Effector memory CD8-positive, alpha-beta T cell (primary cell): ENCODE data around the gene PSMD6.

Experiments
- ATAC-seq: fragments of 150-1000 bp; cut with Tn5 transposase; replicated peaks from 2 replicates; pipeline ENCODE4 v1.10.0; 2021; ENCODE audit warnings: mild to moderate bottlenecking, moderate library complexity
- DNase-seq, 3 experiments: peaks; one replicate each; pipeline ENCODE4 v3.0.0; 2021
- H3K27ac Mint-ChIP-seq, 2 donors: one replicate each; pipeline ENCODE4 v1.8.0; 2022; ENCODE audit warnings: mild to moderate bottlenecking in 2 of 2, mixed read lengths in 2 of 2, moderate library complexity in 2 of 2
- H3K27me3 Mint-ChIP-seq, 2 donors: one replicate each; pipeline ENCODE4 v1.8.0; 2022; ENCODE audit warnings: mixed read lengths in 2 of 2
- H3K36me3 Mint-ChIP-seq: one replicate; pipeline ENCODE4 v1.8.0; 2022; ENCODE audit warnings: mild to moderate bottlenecking, moderate library complexity, mixed read lengths; ENCODE audit not compliant: insufficient read depth
- H3K4me1 Mint-ChIP-seq, 2 donors: one replicate each; pipeline ENCODE4 v1.8.0; 2022; ENCODE audit warnings: low read depth in 2 of 2, mixed read lengths in 2 of 2
- H3K4me3 Mint-ChIP-seq, 2 donors: one replicate each; pipeline ENCODE4 v1.8.0; 2022; ENCODE audit warnings: mild to moderate bottlenecking in 2 of 2, mixed read lengths in 2 of 2, moderate library complexity in 2 of 2
- H3K9me3 Mint-ChIP-seq, 2 donors: one replicate each; pipeline ENCODE4 v1.8.0; 2022; ENCODE audit warnings: mixed read lengths in 2 of 2

PSMD6 gene

GRCh38 chr3:64016941-64017620 lies 6.2 kb downstream of the PSMD6 start:
- H3K27ac Mint-ChIP-seq, result peak overlapping the region in 1 of 2 donors; percentile 13
- no peaks in the 10 kb centered on the region for H3K9me3 Mint-ChIP-seq
- peaks cover 92% of the 10 kb centered on the region for H3K36me3 Mint-ChIP-seq
- H3K4me3 Mint-ChIP-seq, result no peak overlapping the region
- DNase-seq, result no peak
- H3K4me1 Mint-ChIP-seq, result peaks cover 24 to 52% of the 10 kb centered on the region in 2 donors
- no peak for ATAC-seq
- no peaks in the 10 kb centered on the region for H3K27me3 Mint-ChIP-seq

- no peak overlapping the region for H3K4me3 Mint-ChIP-seq
- H3K27ac Mint-ChIP-seq, result peak overlapping the region in 1 of 2 donors; percentile 38
- DNase-seq (no peak), ATAC-seq (no peak)
- H3K9me3 Mint-ChIP-seq, result no peaks in the 10 kb centered on the region
- H3K36me3 Mint-ChIP-seq, result peaks cover 87% of the 10 kb centered on the region
- H3K27me3 Mint-ChIP-seq, result no peaks in the 10 kb centered on the region
- H3K4me1 Mint-ChIP-seq, result peaks cover 14 to 36% of the 10 kb centered on the region in 2 donors
These were observed 11.6 kb downstream of the PSMD6 start for GRCh38 chr3:64011685-64012084.

- peaks cover 14 to 34% of the 10 kb centered on the region in 2 donors for H3K4me1 Mint-ChIP-seq
- no peak for DNase-seq
- ATAC-seq, result no peak
- no peaks in the 10 kb centered on the region for H3K27me3 Mint-ChIP-seq
- H3K4me3 Mint-ChIP-seq, result no peak overlapping the region
- peaks cover 74% of the 10 kb centered on the region for H3K36me3 Mint-ChIP-seq
- H3K27ac Mint-ChIP-seq, result peak overlapping the region in 1 of 2 donors; percentile 42
- H3K9me3 Mint-ChIP-seq, result no peaks in the 10 kb centered on the region
These were observed 13.1 kb downstream of the PSMD6 start for GRCh38 chr3:64010199-64010598.

- peaks cover 67% of the 10 kb centered on the region for H3K36me3 Mint-ChIP-seq
- peaks cover 10 to 29% of the 10 kb centered on the region in 2 donors for H3K4me1 Mint-ChIP-seq
- H3K4me3 Mint-ChIP-seq, result no peak overlapping the region
- no peaks in the 10 kb centered on the region for H3K27me3 Mint-ChIP-seq
- peak overlapping the region in 1 of 2 donors; percentile 42 for H3K27ac Mint-ChIP-seq
- no peak for ATAC-seq
- no peaks in the 10 kb centered on the region for H3K9me3 Mint-ChIP-seq
- no peak for DNase-seq
These were observed 13.8 kb downstream of the PSMD6 start for GRCh38 chr3:64009528-64009927.

GRCh38 chr3:64008487-64009351 lies 14.6 kb downstream of the PSMD6 start:
- Mint-ChIP-seq H3K4me1 (peaks cover 6 to 21% of the 10 kb centered on the region in 2 donors), H3K4me3 (no peak overlapping the region), H3K27ac (peak overlapping the region in 1 of 2 donors; percentile 42), H3K36me3 (peaks cover 59% of the 10 kb centered on the region), H3K9me3 (no peaks in the 10 kb centered on the region), H3K27me3 (no peaks in the 10 kb centered on the region)
- ATAC-seq (no peak), DNase-seq (no peak)

GRCh38 chr3:64008017-64008416 lies 15.3 kb downstream of the PSMD6 start:
- no peak for DNase-seq
- Mint-ChIP-seq H3K4me3 (no peak overlapping the region), H3K4me1 (peaks cover 6 to 17% of the 10 kb centered on the region in 2 donors), H3K27ac (peak overlapping the region in 1 of 2 donors; percentile 7), H3K27me3 (no peaks in the 10 kb centered on the region), H3K36me3 (peaks cover 52% of the 10 kb centered on the region), H3K9me3 (no peaks in the 10 kb centered on the region)
- no peak for ATAC-seq

GRCh38 chr3:64003589-64003988 lies 19.7 kb downstream of the PSMD6 start:
- H3K9me3 Mint-ChIP-seq, result no peaks in the 10 kb centered on the region
- no peak for ATAC-seq
- H3K27ac Mint-ChIP-seq, result no peak overlapping the region
- H3K27me3 Mint-ChIP-seq, result no peaks in the 10 kb centered on the region
- peaks cover 0 to 12% of the 10 kb centered on the region in 2 donors for H3K4me1 Mint-ChIP-seq
- H3K4me3 Mint-ChIP-seq, result no peak overlapping the region
- H3K36me3 Mint-ChIP-seq, result peaks cover 44% of the 10 kb centered on the region
- no peak for DNase-seq

GRCh38 chr3:64002233-64002632 lies 21.1 kb downstream of the PSMD6 start:
- Mint-ChIP-seq H3K4me1 (peaks cover 0 to 17% of the 10 kb centered on the region in 2 donors), H3K27me3 (no peaks in the 10 kb centered on the region), H3K9me3 (no peaks in the 10 kb centered on the region), H3K27ac (no peak overlapping the region), H3K4me3 (no peak overlapping the region), H3K36me3 (peaks cover 42% of the 10 kb centered on the region)
- ATAC-seq, result no peak
- DNase-seq, result no peak

- ATAC-seq (no peak), DNase-seq (no peak)
- no peaks in the 10 kb centered on the region for H3K27me3 Mint-ChIP-seq
- H3K27ac Mint-ChIP-seq, result peak overlapping the region in 1 of 2 donors; percentile 56
- H3K9me3 Mint-ChIP-seq, result no peaks in the 10 kb centered on the region
- no peak overlapping the region for H3K4me3 Mint-ChIP-seq
- H3K36me3 Mint-ChIP-seq, result peaks cover 59% of the 10 kb centered on the region
- H3K4me1 Mint-ChIP-seq, result peaks cover 2 to 18% of the 10 kb centered on the region in 2 donors
These were observed 22.7 kb downstream of the PSMD6 start for GRCh38 chr3:64000453-64001055.

GRCh38 chr3:63998852-63999754 lies 24.2 kb downstream of the PSMD6 start:
- H3K27ac Mint-ChIP-seq, result peak overlapping the region; percentile 66 to 83
- H3K36me3 Mint-ChIP-seq, result peaks cover 73% of the 10 kb centered on the region
- DNase-seq (no peak), ATAC-seq (no peak)
- no peak overlapping the region for H3K4me3 Mint-ChIP-seq
- H3K27me3 Mint-ChIP-seq, result no peaks in the 10 kb centered on the region
- H3K9me3 Mint-ChIP-seq, result no peaks in the 10 kb centered on the region
- H3K4me1 Mint-ChIP-seq, result peaks cover 4 to 18% of the 10 kb centered on the region in 2 donors

- Mint-ChIP-seq H3K9me3 (no peaks in the 10 kb centered on the region), H3K36me3 (peaks cover 83% of the 10 kb centered on the region), H3K27me3 (no peaks in the 10 kb centered on the region), H3K27ac (peak overlapping the region in 1 of 2 donors; percentile 20), H3K4me1 (peaks cover 11 to 20% of the 10 kb centered on the region in 2 donors), H3K4me3 (no peak overlapping the region)
- ATAC-seq (no peak), DNase-seq (no peak)
These were observed 28.2 kb downstream of the PSMD6 start for GRCh38 chr3:63995086-63995485.

- no peaks in the 10 kb centered on the region for H3K27me3 Mint-ChIP-seq
- H3K9me3 Mint-ChIP-seq, result no peaks in the 10 kb centered on the region
- peaks cover 11 to 15% of the 10 kb centered on the region in 2 donors for H3K4me1 Mint-ChIP-seq
- H3K4me3 Mint-ChIP-seq, result no peak overlapping the region
- H3K27ac Mint-ChIP-seq, result peak overlapping the region in 1 of 2 donors; percentile 63
- peak; percentile 90 for ATAC-seq
- peaks cover 84% of the 10 kb centered on the region for H3K36me3 Mint-ChIP-seq
- DNase-seq, result peak; percentile 49 to 53 (median 51)
These were observed 29.6 kb downstream of the PSMD6 start for GRCh38 chr3:63993653-63994079.
